ENCODE measurements around the gene DIP2B.
"Not testable (repeated sequence)": the region's sequence is repeated elsewhere in the genome, so short reads cannot be mapped to it uniquely, and the experiment has no call there.

Gene DIP2B, protein sequence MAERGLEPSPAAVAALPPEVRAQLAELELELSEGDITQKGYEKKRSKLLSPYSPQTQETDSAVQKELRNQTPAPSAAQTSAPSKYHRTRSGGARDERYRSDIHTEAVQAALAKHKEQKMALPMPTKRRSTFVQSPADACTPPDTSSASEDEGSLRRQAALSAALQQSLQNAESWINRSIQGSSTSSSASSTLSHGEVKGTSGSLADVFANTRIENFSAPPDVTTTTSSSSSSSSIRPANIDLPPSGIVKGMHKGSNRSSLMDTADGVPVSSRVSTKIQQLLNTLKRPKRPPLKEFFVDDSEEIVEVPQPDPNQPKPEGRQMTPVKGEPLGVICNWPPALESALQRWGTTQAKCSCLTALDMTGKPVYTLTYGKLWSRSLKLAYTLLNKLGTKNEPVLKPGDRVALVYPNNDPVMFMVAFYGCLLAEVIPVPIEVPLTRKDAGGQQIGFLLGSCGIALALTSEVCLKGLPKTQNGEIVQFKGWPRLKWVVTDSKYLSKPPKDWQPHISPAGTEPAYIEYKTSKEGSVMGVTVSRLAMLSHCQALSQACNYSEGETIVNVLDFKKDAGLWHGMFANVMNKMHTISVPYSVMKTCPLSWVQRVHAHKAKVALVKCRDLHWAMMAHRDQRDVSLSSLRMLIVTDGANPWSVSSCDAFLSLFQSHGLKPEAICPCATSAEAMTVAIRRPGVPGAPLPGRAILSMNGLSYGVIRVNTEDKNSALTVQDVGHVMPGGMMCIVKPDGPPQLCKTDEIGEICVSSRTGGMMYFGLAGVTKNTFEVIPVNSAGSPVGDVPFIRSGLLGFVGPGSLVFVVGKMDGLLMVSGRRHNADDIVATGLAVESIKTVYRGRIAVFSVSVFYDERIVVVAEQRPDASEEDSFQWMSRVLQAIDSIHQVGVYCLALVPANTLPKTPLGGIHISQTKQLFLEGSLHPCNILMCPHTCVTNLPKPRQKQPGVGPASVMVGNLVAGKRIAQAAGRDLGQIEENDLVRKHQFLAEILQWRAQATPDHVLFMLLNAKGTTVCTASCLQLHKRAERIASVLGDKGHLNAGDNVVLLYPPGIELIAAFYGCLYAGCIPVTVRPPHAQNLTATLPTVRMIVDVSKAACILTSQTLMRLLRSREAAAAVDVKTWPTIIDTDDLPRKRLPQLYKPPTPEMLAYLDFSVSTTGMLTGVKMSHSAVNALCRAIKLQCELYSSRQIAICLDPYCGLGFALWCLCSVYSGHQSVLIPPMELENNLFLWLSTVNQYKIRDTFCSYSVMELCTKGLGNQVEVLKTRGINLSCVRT (N-terminal part only)

DNA sequence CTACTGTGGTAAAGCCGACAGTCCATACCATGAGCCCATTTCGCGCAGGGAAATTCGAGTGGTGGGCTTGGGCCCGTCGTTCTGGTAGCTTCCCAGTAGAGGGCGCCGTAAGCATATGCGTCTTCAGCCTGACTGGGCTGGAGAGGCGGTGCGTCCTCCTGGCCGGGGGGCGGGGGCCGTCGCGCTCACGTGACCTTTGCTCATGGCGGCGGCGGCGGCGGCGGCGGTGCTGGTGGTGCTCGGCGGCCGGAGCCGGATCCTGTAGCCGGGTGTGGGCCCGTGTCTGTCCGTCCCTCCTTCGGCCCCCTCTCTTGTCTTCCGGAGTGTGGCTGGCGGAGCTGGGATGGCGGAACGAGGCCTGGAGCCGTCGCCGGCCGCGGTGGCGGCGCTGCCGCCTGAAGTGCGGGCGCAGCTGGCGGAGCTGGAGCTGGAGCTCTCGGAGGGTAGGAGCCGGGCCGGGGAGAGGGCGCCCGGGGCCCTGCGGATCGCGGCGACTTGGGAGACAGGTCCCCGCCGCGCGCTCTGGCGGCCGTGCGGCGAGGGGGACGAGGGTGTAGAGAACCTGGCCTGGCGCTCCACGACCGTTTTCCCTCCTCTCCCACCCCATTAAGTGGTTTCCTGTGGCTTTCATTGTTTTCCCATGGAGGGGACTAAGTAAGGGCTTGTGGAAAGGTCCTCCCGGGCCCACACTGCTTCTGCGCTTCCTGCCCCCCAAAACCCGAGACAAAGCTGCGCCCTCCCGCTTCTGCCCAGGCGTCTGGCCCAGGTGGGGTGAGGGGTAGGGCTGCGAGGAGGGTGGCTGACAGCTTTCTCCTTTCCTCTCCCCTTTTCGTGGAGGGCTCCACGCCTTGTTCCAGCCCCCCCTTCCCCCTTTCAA, at the start of gene DIP2B:
TSS of gene DIP2B (plus strand) at position 188 of the 877 bp plus-strand sequence. CDS start at position 344, 156 bp downstream.
- DNase-seq (ENCODE audit: low read depth in 3 of 3) = peak; percentile 94 to 96 (median 96)

DNA sequence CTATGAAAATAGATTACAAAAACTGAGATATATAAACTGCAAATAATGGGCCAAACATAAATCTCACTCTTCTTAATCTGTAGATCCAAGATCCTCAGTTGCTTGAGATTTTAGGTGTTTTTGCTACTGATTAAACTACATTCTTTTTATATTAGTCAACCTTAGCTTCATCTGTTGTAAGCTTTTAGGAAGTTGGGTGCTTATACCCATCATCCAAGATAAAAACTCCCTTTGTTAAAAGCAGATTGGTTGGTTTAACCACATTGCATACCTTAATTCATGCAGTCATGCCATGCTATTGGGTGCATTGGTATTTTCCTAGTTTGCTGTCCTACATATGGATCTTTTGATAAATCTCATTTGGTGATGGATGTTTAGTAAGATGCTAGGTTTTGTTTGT, 46.2 kb upstream of the DIP2B start:
- DNase-seq (ENCODE audit: low read depth in 3 of 3) = no peak

DNA sequence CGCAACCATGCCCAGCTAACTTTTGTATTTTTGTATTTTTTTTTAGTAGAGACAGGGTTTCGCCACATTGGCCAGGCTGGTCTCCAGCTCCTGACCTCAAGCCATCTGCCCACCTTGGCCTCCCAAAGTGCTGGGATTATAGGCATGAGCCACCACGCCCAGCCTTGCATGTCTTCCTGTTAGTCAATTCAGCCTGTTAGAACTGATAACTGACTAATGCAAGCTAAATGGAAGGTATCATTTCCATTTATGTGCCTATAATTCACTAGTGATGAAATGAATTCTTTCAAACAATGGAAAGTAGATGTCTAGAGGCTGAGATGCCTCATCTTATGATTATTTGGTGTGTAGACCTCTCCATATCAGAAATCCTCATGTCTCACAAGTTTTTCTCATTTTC, 37.3 kb upstream of the DIP2B start:
- no peak for DNase-seq (ENCODE audit: low read depth in 3 of 3)

DNA sequence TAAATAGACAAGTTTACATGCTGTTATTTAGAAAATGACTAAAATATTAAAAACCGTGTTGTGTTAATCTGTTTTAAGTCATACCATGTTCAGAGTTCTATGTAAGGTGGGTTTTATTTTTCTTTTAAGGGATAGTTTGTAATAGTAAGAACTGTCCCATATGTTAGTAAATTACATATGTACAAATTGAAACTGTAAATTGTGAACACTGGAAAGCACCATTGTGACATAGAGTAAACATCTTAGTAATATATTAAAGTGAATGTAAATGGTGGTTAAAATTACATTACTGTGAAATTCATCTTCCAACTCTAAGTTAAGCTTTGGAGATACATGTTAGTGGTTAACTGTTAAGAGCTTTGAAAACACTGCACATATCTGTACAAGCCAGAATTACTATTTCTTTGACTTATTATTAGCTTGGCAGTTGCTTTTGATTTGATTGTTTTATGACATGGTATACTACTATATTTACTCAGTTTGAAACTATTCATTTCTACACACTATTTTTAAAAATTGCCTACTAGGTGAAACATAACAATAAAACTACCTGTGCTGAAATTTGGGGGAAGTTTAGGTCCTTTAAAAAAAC, 27.4 kb upstream of the DIP2B start:
- DNase-seq (ENCODE audit: low read depth in 3 of 3) = no peak

DNA sequence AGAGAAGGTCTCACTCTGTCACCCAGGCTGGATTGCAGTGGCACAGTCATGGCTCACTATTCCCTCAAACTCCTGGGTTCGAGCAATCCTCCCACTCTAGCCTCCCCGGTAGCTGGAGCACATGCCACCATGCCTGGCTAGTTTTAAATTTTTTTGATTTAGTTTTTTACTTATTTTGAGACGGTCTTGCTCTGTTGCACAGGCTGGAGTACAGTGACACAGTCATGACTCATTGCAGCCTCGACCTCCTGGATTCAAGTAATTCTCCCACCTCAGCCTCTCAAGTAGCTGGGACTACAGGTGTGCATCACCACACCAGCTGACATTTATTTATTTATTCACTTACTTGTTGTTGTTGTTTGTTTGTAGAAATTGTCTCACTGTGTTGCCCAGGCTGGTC, 22.2 kb upstream of the DIP2B start:
- no peak for DNase-seq (ENCODE audit: low read depth in 3 of 3)

DNA sequence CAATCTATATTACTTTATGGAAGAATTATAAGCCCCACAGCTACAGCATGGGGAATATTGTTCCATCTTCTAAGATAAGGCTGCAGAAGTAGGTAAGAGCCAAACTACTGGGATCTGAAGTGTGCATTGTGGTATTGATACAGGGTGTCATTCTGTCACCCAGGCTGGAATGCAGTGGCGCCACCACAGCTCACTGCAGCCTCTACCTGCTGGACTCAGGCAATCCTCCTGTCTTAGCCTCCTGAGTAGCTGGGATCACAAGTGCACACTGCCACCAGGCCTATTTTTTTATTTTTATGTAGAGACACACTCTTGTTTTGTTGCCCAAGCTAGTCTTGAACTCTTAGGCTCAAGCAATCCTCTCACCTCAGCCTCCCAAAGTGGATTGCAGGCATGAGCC, 21.3 kb upstream of the DIP2B start:
- no peak for DNase-seq (ENCODE audit: low read depth in 3 of 3)

DNA sequence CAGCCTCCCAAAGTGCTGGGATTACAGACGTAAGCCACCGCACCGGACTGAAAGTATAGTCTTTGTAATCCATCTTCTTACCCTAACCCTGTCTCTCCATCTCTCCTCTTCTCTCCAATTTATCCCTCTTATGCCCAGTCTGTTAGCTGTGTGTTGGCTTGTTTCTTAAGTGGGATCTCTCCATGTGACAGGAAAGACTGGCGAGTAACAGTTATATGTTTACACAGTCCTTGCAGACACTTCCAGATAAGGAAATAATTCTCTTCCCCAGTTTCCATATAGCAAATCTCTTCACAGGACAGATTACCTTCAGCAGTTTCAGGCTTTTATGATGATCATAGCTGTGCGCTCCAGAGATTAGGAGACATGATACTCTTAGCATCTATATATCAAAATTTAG, 16.0 kb upstream of the DIP2B start:
- DNase-seq (ENCODE audit: low read depth in 3 of 3) = no peak

DNA sequence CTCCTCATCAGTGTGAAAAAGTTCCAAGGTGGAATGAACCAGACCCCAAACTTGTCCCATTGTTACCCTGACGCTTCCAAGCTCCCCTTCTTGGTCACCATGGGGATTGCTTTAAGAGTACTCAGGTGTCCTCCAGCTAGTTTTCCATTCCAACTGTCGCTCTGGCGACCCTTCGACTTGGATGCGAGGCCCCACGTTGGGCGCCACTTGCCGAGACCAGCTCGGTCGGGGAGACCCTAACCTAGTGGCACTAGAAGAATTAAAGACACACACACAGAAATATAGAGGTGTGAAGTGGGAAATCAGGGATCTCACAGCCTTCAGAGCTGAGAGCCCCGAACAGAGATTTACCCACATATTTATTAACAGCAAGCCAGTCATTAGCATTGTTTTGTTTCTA, 6.7 kb upstream of the DIP2B start:
- DNase-seq (ENCODE audit: low read depth in 3 of 3) = not testable (repeated sequence)

DNA sequence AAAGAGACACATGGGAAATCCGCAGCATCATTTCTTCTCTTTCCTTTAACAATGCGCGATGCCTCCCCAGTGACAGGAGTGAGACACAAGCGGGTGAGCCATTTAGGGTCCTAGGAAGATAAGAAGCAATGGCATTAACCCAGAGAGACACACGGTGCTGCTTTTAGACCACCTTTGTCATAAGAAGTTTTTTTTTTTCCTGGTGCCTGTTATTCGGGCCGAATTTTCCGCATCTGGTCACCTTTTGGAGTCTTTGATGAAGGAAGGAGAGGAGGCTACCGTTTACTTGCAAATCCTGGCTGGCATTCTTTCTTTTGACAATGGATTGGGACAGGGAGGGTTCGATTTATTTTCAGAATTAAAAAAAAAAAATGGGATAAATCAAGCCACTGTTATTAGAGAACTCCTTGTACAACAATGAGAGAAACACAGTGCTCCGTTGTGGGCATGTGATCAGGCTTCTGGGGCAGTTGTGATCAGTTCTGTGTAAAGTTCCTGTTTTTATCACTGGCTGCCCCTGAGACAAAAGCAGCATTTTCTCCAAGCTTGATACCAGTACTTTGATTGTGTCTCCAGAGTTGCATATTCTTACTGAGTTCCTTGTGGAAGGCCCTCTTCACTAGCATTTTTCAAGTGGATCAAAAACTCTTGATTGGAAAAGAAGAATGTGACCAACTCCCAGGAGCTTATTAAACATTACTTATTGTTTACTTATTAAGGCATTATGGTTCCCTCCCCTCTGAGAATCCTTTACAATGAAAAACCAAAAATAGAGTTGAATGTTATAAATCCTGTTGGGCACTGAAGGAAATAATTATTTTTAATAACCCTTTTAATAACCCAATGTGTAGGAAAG, 1.1 kb downstream of the DIP2B start:
- DNase-seq (ENCODE audit: low read depth in 3 of 3) = no peak

DNA sequence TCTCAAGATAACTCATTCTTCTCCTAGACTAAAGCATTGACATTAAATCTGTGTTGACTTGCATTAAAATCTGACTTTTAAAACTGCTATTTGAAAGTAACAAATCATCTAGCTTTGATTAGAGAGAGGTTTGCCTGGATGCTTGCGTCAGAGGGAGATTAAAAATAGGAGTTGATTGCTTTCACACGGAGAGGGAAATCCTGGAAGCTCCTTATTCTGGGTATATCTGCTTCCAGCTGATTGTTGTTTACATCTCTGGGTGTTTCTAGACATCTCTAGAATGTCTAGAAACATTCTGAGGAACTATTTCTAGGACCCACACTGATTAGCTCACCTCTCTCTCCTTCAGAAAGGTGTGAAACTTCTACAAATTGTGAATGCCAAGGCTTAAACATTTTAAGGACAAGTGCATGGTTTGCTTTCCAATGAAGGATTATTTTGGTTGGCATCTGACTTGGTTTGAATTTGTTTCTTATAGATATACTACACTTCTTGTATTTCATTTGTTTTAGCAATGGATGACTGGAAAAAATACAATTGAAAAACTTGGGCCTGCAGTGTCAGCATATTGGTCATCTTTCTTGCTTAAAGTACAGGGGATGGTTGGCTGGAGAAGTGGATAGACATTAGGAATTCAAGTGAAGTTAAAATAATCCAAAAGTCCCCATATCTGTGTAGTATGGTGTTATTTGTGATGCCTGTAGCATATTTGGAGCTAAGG, 2.1 kb downstream of the DIP2B start:
- DNase-seq (ENCODE audit: low read depth in 3 of 3) = no peak

DNA sequence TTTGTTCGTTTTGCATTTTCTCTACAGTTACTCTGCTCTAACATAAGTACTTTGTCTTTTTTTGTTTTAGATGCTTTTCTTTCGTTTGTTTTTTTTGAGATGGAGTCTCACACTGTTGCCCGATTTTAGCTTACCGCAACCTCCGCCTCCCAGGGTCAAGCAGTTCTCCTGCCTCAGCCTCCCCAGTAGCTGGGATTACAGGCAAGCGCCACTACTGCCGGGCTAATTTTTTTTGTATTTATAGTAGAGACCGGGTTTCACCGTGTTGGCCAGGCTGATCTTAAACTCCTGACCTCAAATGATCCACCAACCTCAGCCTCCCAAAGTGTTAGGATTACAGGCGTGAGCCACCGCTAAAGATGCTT, 2.7 kb downstream of the DIP2B start:
- no peak for DNase-seq (ENCODE audit: low read depth in 3 of 3)

DNA sequence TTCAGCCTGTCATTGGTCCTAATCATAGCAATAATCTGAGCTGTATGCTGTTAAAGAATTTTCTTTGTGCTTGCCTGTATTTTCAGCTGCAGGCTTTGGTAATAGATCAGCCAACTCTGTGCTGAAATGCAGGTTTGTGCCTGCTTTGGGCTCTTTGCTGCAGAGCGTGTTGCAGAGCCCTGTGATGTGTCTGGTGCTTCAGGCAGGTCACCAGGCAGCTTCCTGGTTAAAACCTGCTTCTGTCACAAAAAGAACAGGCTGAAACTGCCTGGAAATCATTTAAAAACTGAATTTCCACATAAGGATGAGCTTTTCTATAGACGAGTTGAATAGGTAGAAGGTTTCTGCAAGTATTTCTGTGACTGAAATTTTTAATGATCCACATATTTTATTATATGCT, 3.1 kb downstream of the DIP2B start:
- DNase-seq (ENCODE audit: low read depth in 3 of 3) = no peak

DNA sequence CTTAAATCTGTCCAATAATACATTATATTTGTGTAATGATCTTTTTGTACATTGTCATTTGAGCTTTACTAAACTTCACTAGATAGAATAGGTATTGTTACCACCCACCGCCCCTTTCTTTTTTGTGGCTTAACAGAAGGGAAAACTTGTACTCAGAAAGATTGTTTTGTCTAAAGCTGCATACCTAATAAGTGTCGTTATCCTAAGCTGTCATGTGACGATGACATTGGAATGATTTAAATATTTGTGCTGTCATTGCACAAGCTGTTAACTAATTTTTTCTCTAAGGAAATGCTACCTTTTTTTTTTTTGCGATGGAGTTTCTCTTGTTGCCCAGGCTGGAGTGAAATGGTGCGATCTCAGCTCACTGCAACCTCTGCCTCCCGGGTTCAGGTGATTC, 3.6 kb downstream of the DIP2B start:
- no peak for DNase-seq (ENCODE audit: low read depth in 3 of 3)

DNA sequence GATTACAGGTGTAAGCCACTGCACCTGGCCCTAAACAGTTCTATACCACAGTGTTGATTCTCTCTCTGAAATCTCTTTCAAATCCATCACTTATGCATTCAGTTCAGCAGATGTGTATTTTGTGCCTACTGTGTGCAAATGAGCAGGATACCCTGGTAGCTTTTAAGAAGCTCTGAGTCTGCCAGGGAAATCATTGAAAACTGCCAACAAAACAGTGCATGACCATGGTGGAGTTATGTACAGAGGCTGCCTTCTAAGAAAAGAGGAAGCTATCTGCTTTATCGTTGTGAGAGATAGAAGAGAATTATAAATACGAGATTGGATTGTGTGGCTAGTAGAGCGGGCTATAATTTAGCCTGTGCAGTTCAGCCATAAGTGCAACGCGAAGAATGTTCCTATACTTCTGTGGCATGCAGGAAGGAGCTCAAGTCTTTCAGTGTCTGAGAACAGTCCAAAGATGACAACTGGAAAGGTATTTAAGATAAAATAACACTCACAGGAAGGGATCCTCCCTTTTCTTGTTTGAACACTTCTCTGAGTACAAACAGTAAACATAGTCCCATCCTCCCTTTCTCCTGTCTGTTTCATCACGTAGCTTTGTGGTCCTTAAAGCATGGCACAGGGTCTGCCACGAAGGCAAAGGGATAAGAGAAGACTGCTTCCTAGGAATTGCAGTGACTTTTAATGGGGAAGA, 4.3 kb downstream of the DIP2B start:
- DNase-seq (ENCODE audit: low read depth in 3 of 3) = no peak

DNA sequence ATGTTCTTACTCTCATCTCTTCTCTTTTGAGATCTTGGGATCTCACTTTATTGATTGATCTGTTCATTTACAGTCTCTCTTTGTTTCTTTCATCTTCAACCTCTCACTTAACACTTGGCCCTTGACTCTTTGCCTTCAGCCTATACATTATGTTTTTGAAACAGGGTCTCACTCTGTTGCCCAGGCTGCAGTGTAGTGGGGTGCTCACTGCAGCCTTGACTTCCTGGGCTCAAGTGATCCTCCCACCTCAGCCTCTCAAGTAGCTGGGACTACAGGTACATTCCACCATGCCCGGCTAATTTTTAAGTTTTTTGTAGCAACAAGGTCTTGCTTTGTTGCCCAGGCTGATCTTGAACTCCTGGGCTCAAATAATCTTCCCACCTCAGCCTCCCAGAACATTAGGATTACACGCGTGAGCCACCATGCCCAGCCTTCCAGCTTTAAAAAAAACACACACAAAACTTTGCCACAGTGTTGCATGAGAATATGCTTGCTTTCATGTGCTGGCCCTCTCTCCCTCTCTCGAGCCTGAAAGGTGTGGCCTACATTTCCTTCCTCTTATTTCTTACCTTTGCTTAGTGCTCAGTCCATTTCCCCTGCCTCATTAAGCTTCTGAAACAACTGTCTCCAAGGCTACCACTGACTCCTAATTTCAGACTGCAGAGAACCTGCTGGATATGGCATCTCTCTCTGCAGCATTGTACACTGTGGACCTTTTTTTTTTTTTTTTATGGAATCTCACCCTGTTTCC, 9.9 kb downstream of the DIP2B start:
- DNase-seq (ENCODE audit: low read depth in 3 of 3) = no peak

DNA sequence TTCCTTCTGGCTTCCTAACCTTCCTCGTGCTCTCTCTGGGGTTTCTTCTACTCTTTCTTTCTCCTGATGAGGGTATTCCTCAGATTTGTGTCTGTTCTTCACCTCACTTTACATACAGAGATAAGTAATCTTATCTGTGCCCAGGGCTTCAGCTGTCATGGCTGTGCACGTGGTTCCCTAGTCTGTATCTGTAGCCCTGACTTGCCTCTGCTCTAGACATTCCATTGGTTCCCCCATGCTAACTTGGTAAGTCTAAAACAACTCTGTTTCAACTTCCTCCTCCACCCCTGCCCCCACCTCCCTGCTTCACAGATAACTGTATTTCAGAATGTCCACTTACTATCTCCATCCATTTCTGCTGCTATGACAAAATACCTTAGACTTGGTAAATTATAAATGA, 10.8 kb downstream of the DIP2B start:
- no peak for DNase-seq (ENCODE audit: low read depth in 3 of 3)

DNA sequence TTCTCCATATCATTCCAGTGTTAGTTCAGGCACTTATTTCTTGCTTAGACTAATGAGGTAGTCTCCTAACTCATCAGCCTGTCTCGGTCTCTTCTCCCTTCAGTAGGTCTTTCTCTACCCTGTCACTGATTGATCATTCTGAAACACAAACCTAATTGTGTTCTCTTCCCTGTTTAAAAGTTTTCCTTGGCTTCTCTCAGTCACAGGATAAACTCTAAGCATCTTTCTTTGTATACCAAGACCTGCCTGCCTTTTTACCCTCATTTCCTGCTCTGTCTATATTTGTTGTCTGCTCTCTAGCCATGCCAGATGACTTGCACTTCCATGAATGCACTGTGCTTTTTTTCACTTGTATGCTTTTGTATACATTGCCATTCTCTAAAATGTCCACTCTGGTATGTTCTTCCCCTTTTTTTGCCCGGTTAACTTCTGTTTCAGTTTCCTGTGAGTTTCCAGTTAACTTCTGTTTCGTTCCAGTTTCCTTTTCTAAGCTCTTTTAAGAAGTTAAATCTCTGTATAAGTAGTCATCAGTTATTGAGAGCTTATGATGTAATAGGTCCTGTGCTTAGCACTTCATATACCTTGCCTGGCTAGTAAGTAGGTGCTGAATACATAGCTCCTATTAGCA, 12.8 kb downstream of the DIP2B start:
- DNase-seq (ENCODE audit: low read depth in 3 of 3) = no peak
